Stimulated activated CD8-positive, alpha-beta memory T cell treated with anti-CD3 and anti-CD28 coated beads, Interleukin-15, amount 100 ng/mL, for 4 hours (primary cell): ENCODE results near the gene SPARCL1.
"Not testable (repeated sequence)": the region's sequence is repeated elsewhere in the genome, so short reads cannot be mapped to it uniquely, and the experiment has no call there.

Source experiments
- DNase-seq, 2 donors: peaks; one replicate each; pipeline ENCODE4 v3.0.0-alpha.2; 2020; ENCODE audit warnings: low read depth in 2 of 2

SPARCL1 gene

GRCh38 chr4:87446375-87446774 lies 82.8 kb downstream of the SPARCL1 start:
- not testable (repeated sequence) for DNase-seq

- no peak for DNase-seq
Observed at GRCh38 chr4:87445964-87446363, 83.2 kb downstream of the SPARCL1 start.

- no peak for DNase-seq
Observed at GRCh38 chr4:87444741-87445140, 84.4 kb downstream of the SPARCL1 start.

- no peak for DNase-seq
Observed at GRCh38 chr4:87442889-87443288, 86.3 kb downstream of the SPARCL1 start.

- no peak for DNase-seq
Observed at GRCh38 chr4:87433342-87433741, 95.8 kb downstream of the SPARCL1 start.

GRCh38 chr4:87430038-87430437 lies 99.1 kb downstream of the SPARCL1 start:
- DNase-seq, result no peak

- no peak for DNase-seq
Observed at GRCh38 chr4:87428979-87429378, 100.2 kb downstream of the SPARCL1 start.

- DNase-seq, result no peak
Observed at GRCh38 chr4:87427518-87427868, 101.7 kb downstream of the SPARCL1 start.

GRCh38 chr4:87426865-87427517 lies 102.2 kb downstream of the SPARCL1 start:
- DNase-seq, result no peak

GRCh38 chr4:87425711-87426110 lies 103.5 kb downstream of the SPARCL1 start:
- no peak for DNase-seq

- not testable (repeated sequence) for DNase-seq
Observed at GRCh38 chr4:87424099-87424543, 105.1 kb downstream of the SPARCL1 start.
